CD4-positive, alpha-beta memory T cell (primary cell): Measurements from ENCODE around the gene BCL2L11. TPM values are rescaled to one million over a fixed set of nuclear protein-coding genes. Genes with fewer than 3 reads are reported as not detected.
A peak's percentile ranks its signal among the peaks of the same experiment; 100 is the strongest.

Experiments
- CTCF ChIA-PET: fragments of 350-600 bp; sonication (Branson Sonifier 250); formaldehyde crosslinking; loops from one replicate; lab custom pipeline; 2021; ENCODE audit warnings: inconsistent platforms; ENCODE audit not compliant: partially characterized antibody; lab: Charles Lee
- POLR2A ChIA-PET: fragments of 350-600 bp; sonication (Branson Sonifier 250); formaldehyde crosslinking; loops from one replicate; lab custom pipeline; 2021; ENCODE audit not compliant: partially characterized antibody; lab: Charles Lee
- DNase-seq, 5 donors: peaks; one replicate each; pipeline versions ENCODE4 v3.0.0 to v3.0.0-alpha.2; 2020 to 2022; ENCODE audit warnings: mixed read lengths in 1 of 5
- H3K27ac ChIP-seq: one replicate; pipeline ENCODE4 v1.7.0; 2013; ENCODE audit warnings: low read depth, low read length
- H3K27me3 ChIP-seq: 2 replicates; pipeline ENCODE4 v1.7.0; 2013; ENCODE audit warnings: mild to moderate bottlenecking, low read length, moderate library complexity; ENCODE audit not compliant: insufficient read depth
- H3K36me3 ChIP-seq: 2 replicates; pipeline ENCODE4 v1.7.0; 2013; ENCODE audit warnings: mild to moderate bottlenecking, low read length, moderate library complexity; ENCODE audit not compliant: insufficient read depth
- H3K4me1 ChIP-seq: 2 replicates; pipeline ENCODE4 v1.7.0; 2013; ENCODE audit warnings: mild to moderate bottlenecking, low read length, moderate library complexity; ENCODE audit not compliant: insufficient read depth
- H3K4me3 ChIP-seq, 2 donors: one replicate each; pipeline ENCODE4 v1.7.0; 2013; ENCODE audit warnings: low read length in 2 of 2, mild to moderate bottlenecking in 1 of 2
- H3K9me3 ChIP-seq, 2 donors: one replicate each; pipeline ENCODE4 v1.7.0; 2013; ENCODE audit warnings: low read length in 2 of 2, control low read depth in 1 of 2; ENCODE audit not compliant: control insufficient read depth in 1 of 2
- H3K27ac Mint-ChIP-seq, 7 donors: one replicate each; pipeline ENCODE4 v1.8.0; 2020 to 2021; ENCODE audit warnings: mixed read lengths in 7 of 7, mild to moderate bottlenecking in 6 of 7, inconsistent platforms in 3 of 7, moderate library complexity in 3 of 7
- H3K27me3 Mint-ChIP-seq, 2 donors: one replicate each; pipeline ENCODE4 v1.8.0; 2020 to 2021; ENCODE audit warnings: mixed read lengths in 2 of 2
- H3K36me3 Mint-ChIP-seq, 2 donors: one replicate each; pipeline ENCODE4 v1.8.0; 2020 to 2021; ENCODE audit warnings: mixed read lengths in 2 of 2, inconsistent platforms in 1 of 2, mild to moderate bottlenecking in 1 of 2
- H3K4me1 Mint-ChIP-seq, 4 donors: one replicate each; pipeline ENCODE4 v1.8.0; 2020 to 2021; ENCODE audit warnings: mixed read lengths in 4 of 4, mild to moderate bottlenecking in 1 of 4
- H3K4me3 Mint-ChIP-seq, 8 donors: one replicate each; pipeline ENCODE4 v1.8.0; 2020 to 2021; ENCODE audit warnings: mixed read lengths in 8 of 8, mild to moderate bottlenecking in 7 of 8, moderate library complexity in 6 of 8, inconsistent platforms in 3 of 8
- H3K9me3 Mint-ChIP-seq, 8 donors: one replicate each; pipeline ENCODE4 v1.8.0; 2020 to 2021; ENCODE audit warnings: mixed read lengths in 8 of 8, mild to moderate bottlenecking in 5 of 8, inconsistent platforms in 3 of 8, moderate library complexity in 1 of 8
- intact Hi-C: fragments of 100-400 bp; cut with micrococcal nuclease; formaldehyde crosslinking; loops from one replicate; pipeline ENCODE4 v1.15.1; 2023
- polyA plus RNA-seq, 2 donors: library from polyadenylated mRNA; unstranded; fragments of 300-500 nt; fragmentation: Illumina TruSeq; gene quantifications; one replicate each; pipeline ENCODE4 v1.2.3, GENCODE V29; 2021
- total RNA-seq, 2 experiments: library from RNA; stranded (reverse); gene quantifications; one replicate each; pipeline ENCODE4 v1.2.3, GENCODE V29; 2021

BCL2L11 gene
- total and polyA plus RNA-seq, 4 experiments from 2014 or later: 4.7 to 34.1 (median 24.6) TPM

DNA sequence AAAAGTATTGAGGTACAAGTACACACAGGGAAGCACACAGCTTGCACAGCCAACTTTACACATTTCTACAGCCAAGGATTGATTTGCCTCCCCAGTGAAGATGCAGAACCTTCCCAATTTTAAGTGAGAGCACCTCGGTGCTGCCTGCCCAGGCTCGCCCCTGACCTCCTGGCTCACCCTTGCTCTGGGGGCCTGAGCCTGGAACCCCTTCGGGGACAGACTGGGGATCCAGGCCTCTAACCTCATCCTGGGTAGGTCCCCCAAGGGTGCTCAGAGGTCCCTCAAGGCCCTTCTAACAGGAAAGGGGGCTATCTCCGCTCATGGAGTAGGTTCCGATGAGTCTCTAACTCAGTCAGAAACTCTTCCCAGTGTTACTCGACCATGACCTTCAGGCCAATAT is 53.1 kb downstream of the BCL2L11 start:
- Histone ChIP-seq H3K9me3 (no peaks in the 10 kb centered on the region), H3K4me3 (no peak overlapping the region), H3K27me3 (peaks cover 3% of the 10 kb centered on the region), H3K4me1 (peaks cover 2% of the 10 kb centered on the region), H3K36me3 (no peaks in the 10 kb centered on the region), H3K27ac (no peak overlapping the region)
- intact Hi-C loops: no loop called here
- Mint-ChIP-seq H3K9me3 (no peaks in the 10 kb centered on the region), H3K27ac (no peak overlapping the region), H3K4me1 (peaks cover 0 to 6% (median 4%) of the 10 kb centered on the region in 4 donors), H3K36me3 (no peaks in the 10 kb centered on the region), H3K27me3 (peaks cover 2 to 10% of the 10 kb centered on the region in 2 donors), H3K4me3 (no peak overlapping the region)
- DNase-seq: no peak
- POLR2A ChIA-PET: no interaction called here
- CTCF ChIA-PET: no interaction called here

DNA sequence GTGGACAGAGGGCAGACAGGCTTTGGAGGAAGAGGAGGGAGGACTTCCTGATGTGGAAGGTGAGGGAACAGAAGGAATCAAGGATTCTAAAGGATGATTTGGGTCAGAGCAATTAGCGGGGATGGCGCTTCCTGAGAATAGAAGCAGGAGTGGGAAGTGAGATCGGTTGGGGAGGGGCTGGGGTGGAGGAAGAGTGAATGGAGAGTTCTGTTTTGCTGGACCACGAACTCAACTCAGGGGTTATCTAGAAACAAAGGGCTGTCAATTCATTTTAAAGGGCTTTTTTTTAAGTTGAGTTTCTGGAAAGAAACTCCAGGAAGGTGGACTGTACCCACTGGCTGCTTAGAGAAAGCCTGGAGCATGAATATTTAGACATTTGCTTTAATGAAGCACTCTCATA is 54.9 kb downstream of the BCL2L11 start:
- no peak overlapping the region for H3K27ac ChIP-seq
- no peaks in the 10 kb centered on the region for H3K36me3 Mint-ChIP-seq
- H3K27me3 Mint-ChIP-seq: peaks cover 2 to 8% of the 10 kb centered on the region in 2 donors
- intact Hi-C loops: no loop called here
- ChIA-PET POLR2A (no interaction called here), CTCF (no interaction called here)
- peaks cover 3% of the 10 kb centered on the region for H3K27me3 ChIP-seq
- H3K9me3 ChIP-seq: no peaks in the 10 kb centered on the region
- H3K4me1 ChIP-seq: no peaks in the 10 kb centered on the region
- no peaks in the 10 kb centered on the region for H3K4me1 Mint-ChIP-seq
- H3K36me3 ChIP-seq: no peaks in the 10 kb centered on the region
- peak overlapping the region in 1 of 7 donors; percentile 11 for H3K27ac Mint-ChIP-seq
- no peak overlapping the region for H3K4me3 Mint-ChIP-seq
- no peak overlapping the region for H3K4me3 ChIP-seq
- no peaks in the 10 kb centered on the region for H3K9me3 Mint-ChIP-seq
- DNase-seq: no peak

DNA sequence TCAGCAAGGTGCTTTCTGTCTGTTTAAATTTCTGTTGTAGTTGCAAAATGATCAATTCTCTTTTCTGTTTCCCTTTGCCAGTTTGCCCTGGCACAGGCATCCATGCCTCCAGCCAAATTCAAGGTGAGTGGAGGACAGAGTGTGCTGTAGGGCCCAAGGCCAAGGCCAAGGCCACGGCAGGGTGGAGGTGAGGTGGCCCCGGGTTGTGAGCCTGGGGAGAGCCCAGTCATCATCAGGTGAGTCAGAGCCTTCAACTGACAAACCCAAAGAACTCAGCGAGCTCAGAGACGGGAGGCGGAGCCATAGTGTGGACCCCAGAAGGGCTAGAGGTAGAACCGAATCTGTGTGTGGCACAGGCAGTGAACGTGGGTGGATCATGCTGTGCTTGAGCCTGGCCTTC is 55.7 kb downstream of the BCL2L11 start:
- no peaks in the 10 kb centered on the region for H3K9me3 ChIP-seq
- Mint-ChIP-seq H3K4me3 (no peak overlapping the region), H3K27ac (no peak overlapping the region), H3K4me1 (no peaks in the 10 kb centered on the region), H3K27me3 (peaks cover 2 to 5% of the 10 kb centered on the region in 2 donors), H3K9me3 (no peaks in the 10 kb centered on the region), H3K36me3 (no peaks in the 10 kb centered on the region)
- no peaks in the 10 kb centered on the region for H3K36me3 ChIP-seq
- H3K27me3 ChIP-seq: no peaks in the 10 kb centered on the region
- H3K4me1 ChIP-seq: no peaks in the 10 kb centered on the region
- no peak for DNase-seq
- intact Hi-C loops: no loop called here
- H3K27ac ChIP-seq: no peak overlapping the region
- CTCF ChIA-PET: no interaction called here
- no peak overlapping the region for H3K4me3 ChIP-seq
- POLR2A ChIA-PET: no interaction called here

DNA sequence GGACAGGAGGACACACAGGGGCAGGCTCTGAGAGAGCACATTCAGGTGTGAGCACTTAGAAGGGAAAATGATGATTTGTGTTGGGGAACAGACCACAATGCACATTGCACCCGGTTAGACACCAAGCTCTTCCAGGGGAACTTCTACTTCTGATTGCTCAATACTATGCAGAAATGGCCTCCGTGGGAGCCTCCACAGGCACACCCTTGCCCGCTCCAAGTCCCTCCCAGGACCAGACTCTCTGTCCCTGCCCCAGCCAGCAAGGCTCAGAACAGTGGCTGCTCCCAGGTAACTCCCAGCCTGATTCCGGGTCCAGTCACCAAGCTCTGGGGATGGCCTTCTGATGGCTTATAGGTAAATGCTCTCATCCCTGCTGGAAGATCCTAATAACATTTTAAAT is 56.2 kb downstream of the BCL2L11 start:
- Mint-ChIP-seq H3K4me1 (no peaks in the 10 kb centered on the region), H3K27ac (no peak overlapping the region), H3K27me3 (peaks cover 2 to 5% of the 10 kb centered on the region in 2 donors), H3K36me3 (no peaks in the 10 kb centered on the region), H3K9me3 (no peaks in the 10 kb centered on the region), H3K4me3 (no peak overlapping the region)
- H3K9me3 ChIP-seq: no peaks in the 10 kb centered on the region
- no peak for DNase-seq
- no peaks in the 10 kb centered on the region for H3K4me1 ChIP-seq
- H3K4me3 ChIP-seq: no peak overlapping the region
- intact Hi-C loops: no loop called here
- H3K36me3 ChIP-seq: no peaks in the 10 kb centered on the region
- CTCF ChIA-PET: no interaction called here
- no peaks in the 10 kb centered on the region for H3K27me3 ChIP-seq
- POLR2A ChIA-PET: no interaction called here
- no peak overlapping the region for H3K27ac ChIP-seq

DNA sequence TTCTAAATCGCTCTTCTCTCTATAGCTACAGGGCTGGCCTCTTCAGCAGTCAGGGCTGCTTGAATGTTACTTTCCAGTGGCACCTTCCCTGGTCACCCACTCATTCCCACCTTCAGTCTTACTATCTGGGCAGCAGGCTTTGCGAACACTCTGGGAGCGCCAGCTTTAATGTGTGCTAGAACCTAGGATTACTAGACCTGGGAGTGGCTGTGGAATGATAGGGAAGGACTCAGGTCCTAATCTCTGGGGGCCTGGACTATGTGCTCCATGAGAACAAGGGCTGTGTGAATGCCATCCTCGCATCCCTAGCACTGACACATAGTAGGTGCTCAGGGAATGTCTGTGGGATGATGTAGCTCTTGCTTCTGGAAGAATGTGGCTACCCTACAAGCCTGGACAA is 57.6 kb downstream of the BCL2L11 start:
- Mint-ChIP-seq H3K36me3 (no peaks in the 10 kb centered on the region), H3K9me3 (no peaks in the 10 kb centered on the region), H3K27ac (no peak overlapping the region), H3K27me3 (peaks cover 2 to 5% of the 10 kb centered on the region in 2 donors), H3K4me1 (no peaks in the 10 kb centered on the region), H3K4me3 (no peak overlapping the region)
- Histone ChIP-seq H3K27ac (no peak overlapping the region), H3K9me3 (no peaks in the 10 kb centered on the region), H3K27me3 (no peaks in the 10 kb centered on the region), H3K4me1 (no peaks in the 10 kb centered on the region), H3K4me3 (no peak overlapping the region), H3K36me3 (no peaks in the 10 kb centered on the region)
- intact Hi-C loops: no loop called here
- ChIA-PET CTCF (no interaction called here), POLR2A (no interaction called here)
- DNase-seq: no peak

DNA sequence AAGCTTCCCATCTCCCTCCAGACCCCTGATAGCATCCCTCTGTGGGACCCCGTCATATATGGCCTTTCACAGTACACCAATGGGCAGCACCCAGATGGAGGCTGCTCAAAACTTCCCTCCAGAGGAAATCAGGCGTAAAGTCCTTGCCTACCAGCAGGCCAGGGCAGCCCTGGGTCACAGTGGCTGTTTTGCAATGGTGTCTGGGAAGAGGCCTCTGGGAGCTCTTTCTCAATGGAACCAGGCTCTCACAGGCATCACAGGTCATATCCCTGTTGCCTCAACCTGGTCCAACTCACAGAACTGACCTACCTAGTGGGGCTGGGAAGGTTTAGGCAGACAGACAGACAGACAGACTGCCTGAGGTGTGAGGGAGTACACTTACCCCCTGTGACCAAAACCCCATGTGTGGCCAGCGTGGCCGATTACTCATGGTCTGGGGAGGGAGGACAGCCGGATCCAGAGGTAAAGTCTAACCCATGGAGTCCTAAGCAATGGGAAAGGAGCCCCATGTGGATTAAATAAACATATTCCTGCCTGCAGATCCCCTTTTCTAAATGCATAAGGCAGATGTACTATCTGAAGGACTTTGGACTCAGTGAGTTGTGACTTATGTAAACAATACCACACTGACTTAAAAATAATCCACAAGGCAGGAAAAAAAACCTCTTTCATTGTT is 58.2 kb downstream of the BCL2L11 start:
- Histone ChIP-seq H3K9me3 (no peaks in the 10 kb centered on the region), H3K36me3 (no peaks in the 10 kb centered on the region), H3K4me3 (no peak overlapping the region), H3K27ac (no peak overlapping the region), H3K27me3 (no peaks in the 10 kb centered on the region), H3K4me1 (no peaks in the 10 kb centered on the region)
- DNase-seq: no peak
- no peaks in the 10 kb centered on the region for H3K9me3 Mint-ChIP-seq
- no peak overlapping the region for H3K27ac Mint-ChIP-seq
- POLR2A ChIA-PET: no interaction called here
- H3K4me1 Mint-ChIP-seq: no peaks in the 10 kb centered on the region
- CTCF ChIA-PET: no interaction called here
- peaks cover 2 to 5% of the 10 kb centered on the region in 2 donors for H3K27me3 Mint-ChIP-seq
- H3K4me3 Mint-ChIP-seq: no peak overlapping the region
- intact Hi-C loops: no loop called here
- H3K36me3 Mint-ChIP-seq: no peaks in the 10 kb centered on the region

DNA sequence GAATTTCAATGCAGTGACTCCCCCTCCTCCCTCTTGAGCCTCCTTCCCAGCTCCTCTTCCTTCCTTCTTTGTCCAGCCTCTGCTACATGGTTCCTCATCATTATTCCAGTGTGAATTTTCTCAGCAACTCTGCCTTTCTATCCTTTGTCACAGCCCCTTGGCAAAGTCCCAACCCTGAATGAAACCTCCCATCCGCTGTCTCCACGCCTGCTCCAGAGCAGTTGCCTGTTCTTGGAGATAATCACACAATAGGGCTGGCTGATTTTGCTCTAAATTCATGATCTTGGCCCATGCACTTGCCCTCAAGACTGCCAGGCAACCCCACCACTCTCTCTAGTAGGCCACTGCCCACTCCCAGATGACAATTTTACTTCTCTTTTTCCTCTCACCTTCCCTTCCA is 61.4 kb downstream of the BCL2L11 start:
- H3K27me3 Mint-ChIP-seq: peaks cover 2 to 4% of the 10 kb centered on the region in 2 donors
- no peaks in the 10 kb centered on the region for H3K9me3 Mint-ChIP-seq
- H3K36me3 Mint-ChIP-seq: no peaks in the 10 kb centered on the region
- H3K4me1 Mint-ChIP-seq: no peaks in the 10 kb centered on the region
- CTCF ChIA-PET: no interaction called here
- DNase-seq: no peak
- no peak overlapping the region for H3K27ac Mint-ChIP-seq
- H3K4me3 ChIP-seq: no peak overlapping the region
- no peaks in the 10 kb centered on the region for H3K9me3 ChIP-seq
- H3K27ac ChIP-seq: no peak overlapping the region
- H3K4me1 ChIP-seq: no peaks in the 10 kb centered on the region
- no peaks in the 10 kb centered on the region for H3K27me3 ChIP-seq
- POLR2A ChIA-PET: no interaction called here
- intact Hi-C loops: no loop called here
- no peaks in the 10 kb centered on the region for H3K36me3 ChIP-seq
- H3K4me3 Mint-ChIP-seq: no peak overlapping the region
